ENCODE measurements around the gene SEPTIN1. TPM values are rescaled to one million over a fixed set of nuclear protein-coding genes. Genes with fewer than 3 reads are reported as not detected.

Gene SEPTIN1
- total and polyA plus RNA-seq, 2 of the 13 experiments (the other 11 are each of a cell fraction or from before 2014, with no cell fraction given) = 0.18 to 0.67 TPM

DNA sequence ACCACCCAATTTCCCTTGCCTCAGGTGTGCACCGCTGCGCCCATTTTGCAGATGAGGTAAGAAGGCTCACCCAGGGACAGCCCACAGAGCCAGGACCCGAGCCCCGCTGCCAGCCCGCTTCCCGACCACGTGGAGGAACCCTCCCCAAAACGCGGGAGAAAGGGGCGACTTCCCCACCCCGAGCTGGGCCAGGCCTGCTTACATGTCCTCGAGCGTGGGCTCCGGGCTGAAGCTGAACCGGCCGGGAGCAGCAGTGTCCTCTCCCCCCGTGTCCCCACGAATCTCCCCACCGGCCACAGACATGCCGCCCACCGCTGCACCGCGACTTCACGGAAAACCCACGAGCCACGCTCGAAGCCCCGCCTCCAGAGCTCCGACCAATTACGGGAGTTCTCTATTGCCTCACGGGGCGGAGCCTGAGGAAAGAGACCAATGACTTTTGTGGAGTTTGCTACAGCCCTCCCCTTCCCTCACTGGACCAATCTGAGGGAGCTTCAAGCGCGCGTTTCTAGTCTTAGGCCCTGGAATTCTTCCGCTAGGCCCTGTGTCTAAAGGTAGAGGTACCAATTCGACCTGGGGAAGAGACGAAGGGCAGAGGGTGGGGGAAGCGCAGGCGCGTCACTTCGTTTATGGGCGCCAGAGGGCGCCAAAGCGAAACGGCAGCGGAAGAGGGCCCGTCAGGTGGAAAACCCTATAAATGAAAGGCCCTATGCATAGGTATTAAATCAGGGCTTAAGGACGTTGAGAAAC, 47.5 kb upstream of the SEPTIN1 start, which contains the start of gene DCTPP1 (continued):
- 0 out of 2 replicates have a peak, but pooled peaks have one; percentile 64 for TF ChIP-seq ZNF34 (CRISPR knock-in tag; IDR thresholded peaks at IDR 0.05; ENCODE audit: borderline replicate concordance)
- TF ChIP-seq, protein P1, sequence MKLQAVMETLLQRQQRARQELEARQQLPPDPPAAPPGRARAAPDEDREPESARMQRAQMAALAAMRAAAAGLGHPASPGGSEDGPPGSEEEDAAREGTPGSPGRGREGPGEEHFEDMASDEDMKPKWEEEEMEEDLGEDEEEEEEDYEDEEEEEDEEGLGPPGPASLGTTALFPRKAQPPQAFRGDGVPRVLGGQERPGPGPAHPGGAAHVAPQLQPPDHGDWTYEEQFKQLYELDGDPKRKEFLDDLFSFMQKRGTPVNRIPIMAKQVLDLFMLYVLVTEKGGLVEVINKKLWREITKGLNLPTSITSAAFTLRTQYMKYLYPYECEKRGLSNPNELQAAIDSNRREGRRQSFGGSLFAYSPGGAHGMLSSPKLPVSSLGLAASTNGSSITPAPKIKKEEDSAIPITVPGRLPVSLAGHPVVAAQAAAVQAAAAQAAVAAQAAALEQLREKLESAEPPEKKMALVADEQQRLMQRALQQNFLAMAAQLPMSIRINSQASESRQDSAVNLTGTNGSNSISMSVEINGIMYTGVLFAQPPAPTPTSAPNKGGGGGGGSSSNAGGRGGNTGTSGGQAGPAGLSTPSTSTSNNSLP (IDR thresholded peaks at IDR 0.05; ENCODE audit: low read depth, low read length) = no peak
- no peak for TF ChIP-seq ZNF549 (CRISPR knock-in tag; IDR thresholded peaks at IDR 0.05)
- TF ChIP-seq ZNF83 (CRISPR knock-in tag; IDR thresholded peaks at IDR 0.05; ENCODE audit: borderline replicate concordance) = no peak
- no peak; the same call in 1 of the 2 replicates for TF ChIP-seq ZNF746 (CRISPR knock-in tag; IDR thresholded peaks at IDR 0.05)
- no peak for TF ChIP-seq HHEX (CRISPR knock-in tag; IDR thresholded peaks at IDR 0.05)
- TF ChIP-seq ZNF30 (CRISPR knock-in tag; IDR thresholded peaks at IDR 0.05) = no peak
- peak; percentile 98 for TF ChIP-seq ZFX (CRISPR knock-in tag; IDR thresholded peaks at IDR 0.05; ENCODE audit: low read depth)
- no peak for TF ChIP-seq SOX6 (IDR thresholded peaks at IDR 0.05)
- peak; percentile 72 for TF ChIP-seq SOX6 (CRISPR knock-in tag; IDR thresholded peaks at IDR 0.05)
- TF ChIP-seq SAP130 (CRISPR knock-in tag; IDR thresholded peaks at IDR 0.05; ENCODE audit: low read depth) = peak; percentile 94
- TF ChIP-seq, protein P2, sequence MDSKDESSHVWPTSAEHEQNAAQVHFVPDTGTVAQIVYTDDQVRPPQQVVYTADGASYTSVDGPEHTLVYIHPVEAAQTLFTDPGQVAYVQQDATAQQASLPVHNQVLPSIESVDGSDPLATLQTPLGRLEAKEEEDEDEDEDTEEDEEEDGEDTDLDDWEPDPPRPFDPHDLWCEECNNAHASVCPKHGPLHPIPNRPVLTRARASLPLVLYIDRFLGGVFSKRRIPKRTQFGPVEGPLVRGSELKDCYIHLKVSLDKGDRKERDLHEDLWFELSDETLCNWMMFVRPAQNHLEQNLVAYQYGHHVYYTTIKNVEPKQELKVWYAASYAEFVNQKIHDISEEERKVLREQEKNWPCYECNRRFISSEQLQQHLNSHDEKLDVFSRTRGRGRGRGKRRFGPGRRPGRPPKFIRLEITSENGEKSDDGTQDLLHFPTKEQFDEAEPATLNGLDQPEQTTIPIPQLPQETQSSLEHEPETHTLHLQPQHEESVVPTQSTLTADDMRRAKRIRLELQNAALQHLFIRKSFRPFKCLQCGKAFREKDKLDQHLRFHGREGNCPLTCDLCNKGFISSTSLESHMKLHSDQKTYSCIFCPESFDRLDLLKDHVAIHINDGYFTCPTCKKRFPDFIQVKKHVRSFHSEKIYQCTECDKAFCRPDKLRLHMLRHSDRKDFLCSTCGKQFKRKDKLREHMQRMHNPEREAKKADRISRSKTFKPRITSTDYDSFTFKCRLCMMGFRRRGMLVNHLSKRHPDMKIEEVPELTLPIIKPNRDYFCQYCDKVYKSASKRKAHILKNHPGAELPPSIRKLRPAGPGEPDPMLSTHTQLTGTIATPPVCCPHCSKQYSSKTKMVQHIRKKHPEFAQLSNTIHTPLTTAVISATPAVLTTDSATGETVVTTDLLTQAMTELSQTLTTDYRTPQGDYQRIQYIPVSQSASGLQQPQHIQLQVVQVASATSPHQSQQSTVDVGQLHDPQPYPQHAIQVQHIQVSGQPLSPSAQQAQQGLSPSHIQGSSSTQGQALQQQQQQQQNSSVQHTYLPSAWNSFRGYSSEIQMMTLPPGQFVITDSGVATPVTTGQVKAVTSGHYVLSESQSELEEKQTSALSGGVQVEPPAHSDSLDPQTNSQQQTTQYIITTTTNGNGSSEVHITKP (CRISPR knock-in tag; IDR thresholded peaks at IDR 0.05; ENCODE audit: low read depth) = peak; percentile 88
- TF ChIP-seq ZKSCAN5 (CRISPR knock-in tag; IDR thresholded peaks at IDR 0.05) = 0 out of 2 replicates have a peak, but pooled peaks have one; percentile 27
- TF ChIP-seq, protein P3, sequence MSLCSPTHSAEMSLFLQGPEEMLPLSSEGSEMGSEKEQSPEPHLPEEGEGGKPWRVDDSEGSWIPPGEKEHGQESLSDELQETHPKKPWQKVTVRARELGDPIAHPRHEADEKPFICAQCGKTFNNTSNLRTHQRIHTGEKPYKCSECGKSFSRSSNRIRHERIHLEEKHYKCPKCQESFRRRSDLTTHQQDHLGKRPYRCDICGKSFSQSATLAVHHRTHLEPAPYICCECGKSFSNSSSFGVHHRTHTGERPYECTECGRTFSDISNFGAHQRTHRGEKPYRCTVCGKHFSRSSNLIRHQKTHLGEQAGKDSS (CRISPR knock-in tag; IDR thresholded peaks at IDR 0.05; ENCODE audit: borderline replicate concordance, low read depth) = peak; percentile 31; the same call in 1 of the 2 replicates
- TF ChIP-seq MIXL1 (CRISPR knock-in tag; IDR thresholded peaks at IDR 0.05) = peak; percentile 84
- no peak for TF ChIP-seq NAIF1 (CRISPR knock-in tag; IDR thresholded peaks at IDR 0.05; ENCODE audit: borderline replicate concordance)
- TF ChIP-seq, protein P4, sequence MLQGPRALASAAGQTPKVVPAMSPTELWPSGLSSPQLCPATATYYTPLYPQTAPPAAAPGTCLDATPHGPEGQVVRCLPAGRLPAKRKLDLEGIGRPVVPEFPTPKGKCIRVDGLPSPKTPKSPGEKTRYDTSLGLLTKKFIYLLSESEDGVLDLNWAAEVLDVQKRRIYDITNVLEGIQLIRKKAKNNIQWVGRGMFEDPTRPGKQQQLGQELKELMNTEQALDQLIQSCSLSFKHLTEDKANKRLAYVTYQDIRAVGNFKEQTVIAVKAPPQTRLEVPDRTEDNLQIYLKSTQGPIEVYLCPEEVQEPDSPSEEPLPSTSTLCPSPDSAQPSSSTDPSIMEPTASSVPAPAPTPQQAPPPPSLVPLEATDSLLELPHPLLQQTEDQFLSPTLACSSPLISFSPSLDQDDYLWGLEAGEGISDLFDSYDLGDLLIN (CRISPR knock-in tag; IDR thresholded peaks at IDR 0.05; ENCODE audit: borderline replicate concordance) = no peak
- TF ChIP-seq ZNF839 (CRISPR knock-in tag; IDR thresholded peaks at IDR 0.05; ENCODE audit: borderline replicate concordance) = no peak; the same call in 1 of the 2 replicates
- TF ChIP-seq SMAD9 (CRISPR knock-in tag; IDR thresholded peaks at IDR 0.05) = no peak
- peak; percentile 57 for TF ChIP-seq ZNF644 (CRISPR knock-in tag; IDR thresholded peaks at IDR 0.05; ENCODE audit: low read depth)
- TF ChIP-seq TGIF2 (CRISPR knock-in tag; IDR thresholded peaks at IDR 0.05) = peak; percentile 19
- TF ChIP-seq JDP2 (CRISPR knock-in tag; IDR thresholded peaks at IDR 0.05; ENCODE audit: borderline replicate concordance) = no peak; the same call in 1 of the 2 replicates
